GM12878 (cell line): ENCODE measurements around the gene RGCC. TPM values are rescaled to one million over a fixed set of nuclear protein-coding genes. Genes with fewer than 3 reads are reported as not detected.

Experiments used
- ATAC-seq: fragments of 200-7000 bp; cut with Tn5 transposase; 3 replicates; pipeline ENCODE4 v1.9.1; 2020; ENCODE audit warnings: mild to moderate bottlenecking, moderate library complexity
- BruUV-seq: library from RNA; stranded (reverse); fragments of 400-500 nt; replicated peaks from 2 replicates; lab custom pipeline; 2021; lab: Mats Ljungman, UMichigan
- CTCF ChIA-PET: fragments of 300-600 bp; sonication (Branson Sonifier 250); formaldehyde crosslinking; extraction: SDS; loops from one replicate; lab custom pipeline; 2021; ENCODE audit warnings: inconsistent platforms; lab: Yijun Ruan, JAX
- POLR2A ChIA-PET: fragments of 350-600 bp; formaldehyde crosslinking; extraction: SDS; loops from one replicate; lab custom pipeline; 2021; ENCODE audit warnings: inconsistent platforms; lab: Charles Lee
- RAD21 ChIA-PET: fragments of 300-600 bp; sonication (Branson Sonifier 250); formaldehyde crosslinking; loops from one replicate; lab custom pipeline; 2023; ENCODE audit warnings: antibody characterized with exemption; ENCODE audit not compliant: unreplicated experiment; lab: Charles Lee
- SMC1A ChIA-PET: fragments of 300-600 bp; sonication (Branson Sonifier 250); formaldehyde crosslinking; loops from one replicate; lab custom pipeline; 2023; ENCODE audit not compliant: unreplicated experiment, uncharacterized antibody; lab: Charles Lee
- DNase-seq: peaks from one replicate; pipeline ENCODE4 v3.0.0-alpha.2; 2011; ENCODE audit warnings: low read depth, low spot score
- FAIRE-seq: peaks from 3 replicates; lab custom pipeline; 2011; peaks lifted over from hg19 to GRCh38; lab: Jason Lieb, UNC
- H2AFZ ChIP-seq: 2 replicates; pipeline ENCODE4 v1.6.0; 2011; ENCODE audit warnings: low read depth, low read length, control low read depth; ENCODE audit not compliant: control insufficient read depth
- H3K27ac ChIP-seq: 2 replicates; pipeline ENCODE4 v1.5.1; 2011; ENCODE audit warnings: control low read depth; ENCODE audit not compliant: control insufficient read depth, insufficient read depth
- H3K27me3 ChIP-seq, 2 experiments: replicated peaks in 1 of 2; 2 replicates each; pipeline versions ENCODE4 v1.6.0 to v1.6.1; 2011; ENCODE audit warnings: low read length in 1 of 2; ENCODE audit not compliant: control insufficient read depth in 2 of 2, insufficient read depth in 2 of 2
- H3K36me3 ChIP-seq, 2 experiments: 2 replicates each; pipeline ENCODE4 v1.5.1; 2011; ENCODE audit warnings: low read length in 1 of 2; ENCODE audit not compliant: control insufficient read depth in 2 of 2, insufficient read depth in 2 of 2
- H3K4me1 ChIP-seq: 2 replicates; pipeline ENCODE4 v1.6.1; 2011; ENCODE audit warnings: mild to moderate bottlenecking, low read length, moderate library complexity, mixed read lengths; ENCODE audit not compliant: control insufficient read depth, insufficient read depth
- H3K4me2 ChIP-seq: 2 replicates; pipeline ENCODE4 v1.6.0; 2011; ENCODE audit warnings: control low read depth; ENCODE audit not compliant: control insufficient read depth, insufficient read depth
- H3K4me3 ChIP-seq: fragments of 200-600 bp; sonication (generic); 2 replicates; pipeline ENCODE4 v1.5.1; 2016
- H3K79me2 ChIP-seq: 2 replicates; pipeline ENCODE4 v1.6.0; 2011; ENCODE audit warnings: low read length; ENCODE audit not compliant: control insufficient read depth, insufficient read depth
- H3K9ac ChIP-seq: 2 replicates; pipeline ENCODE4 v1.8.0; 2011; ENCODE audit warnings: low read length, control low read depth, mixed read lengths; ENCODE audit not compliant: control insufficient read depth, insufficient read depth
- H3K9me3 ChIP-seq: replicated peaks from 3 replicates; pipeline ENCODE4 v1.5.1; 2011; ENCODE audit warnings: mild to moderate bottlenecking, low read length; ENCODE audit not compliant: control insufficient read depth, insufficient read depth
- H4K20me1 ChIP-seq: 2 replicates; pipeline ENCODE4 v1.6.0; 2011; ENCODE audit not compliant: control insufficient read depth, insufficient read depth
- BHLHE40 ChIP-seq, 2 experiments: fragments of 450-650 bp in 1 of 2; IDR thresholded peaks; 2 replicates each; pipeline ENCODE4 v1.6.1; 2011 to 2017; ENCODE audit warnings: low read depth in 2 of 2, borderline replicate concordance in 1 of 2, improper control_type of control experiment in 1 of 2, low read length in 1 of 2, mild to moderate bottlenecking in 1 of 2
- FOS ChIP-seq: IDR thresholded peaks from 3 replicates; pipeline ENCODE4 v1.6.1; 2011; ENCODE audit warnings: borderline replicate concordance; ENCODE audit not compliant: insufficient read length; ENCODE audit errors: extremely low read depth
- HSF1 ChIP-seq: fragments of 150-350 bp; IDR thresholded peaks from 2 replicates; pipeline ENCODE4 v1.6.1; 2014; ENCODE audit warnings: mild to moderate bottlenecking, low read depth, low read length
- RUNX3 ChIP-seq: IDR thresholded peaks from 2 replicates; pipeline ENCODE4 v1.6.1; 2012; ENCODE audit warnings: low read length, inconsistent platforms
- SMAD1 ChIP-seq: fragments of 450-650 bp; IDR thresholded peaks from 2 replicates; pipeline ENCODE4 v1.6.1; 2018; ENCODE audit warnings: mild to moderate bottlenecking, low read depth; ENCODE audit not compliant: partially characterized antibody
- SMAD5 ChIP-seq: IDR thresholded peaks from 2 replicates; pipeline ENCODE4 v1.6.1; 2016; ENCODE audit warnings: antibody characterized with exemption, low read depth
- WGBS: methylation state at CpG from one replicate; pipeline ENCODE4 v1.1.6; 2016; ENCODE audit warnings: low lambda C conversion rate; ENCODE audit not compliant: insufficient replicate concordance, insufficient coverage; ENCODE audit errors: missing lambda C conversion rate; 5-methylcytosine and 5-hydroxymethylcytosine counted together
- in situ Hi-C: fragments of 300-500 bp; cut with MboI; formaldehyde crosslinking; loops from 9 replicates; pipeline ENCODE4 v1.14.3; 2018; ENCODE audit warnings: mixed read lengths
- intact Hi-C: fragments of 100-400 bp; cut with micrococcal nuclease; formaldehyde crosslinking; loops from one replicate; pipeline ENCODE4 v1.14.2; 2022; ENCODE audit not compliant: unreplicated experiment
- polyA plus RNA-seq, 11 experiments: library from polyadenylated mRNA; depleted of rRNA in 4 of 11; unstranded in 6 of 11; stranded (reverse) in 5 of 11; fragments of >200 nt; fragmentation: Nextera tagmentation in 4 of 11; fragmentation: Illumina TruSeq in 1 of 11; extraction: Ambion mirVana in 4 of 11; extraction: Trizol in 1 of 11; gene quantifications; 1 replicate in 1 of 11; 2 replicates in 10 of 11; pipeline versions ENCODE4 v1.2.1 to v1.2.3, GENCODE V29; 2011 to 2016; ENCODE audit warnings: inconsistent platforms in 2 of 11, missing spikeins in 2 of 11, low read depth in 1 of 11
- total RNA-seq, 4 experiments: library from RNA; depleted of rRNA in 3 of 4; stranded (reverse); fragments of >200 nt in 3 of 4; fragmentation: Illumina TruSeq in 1 of 4; extraction: Trizol in 1 of 4; gene quantifications; 2 replicates each; pipeline versions ENCODE4 v1.2.1 to v1.2.3, GENCODE V29; 2013 to 2021

The RGCC gene
- total and polyA plus RNA-seq, 10 of the 15 experiments (the other 5 are each of a cell fraction or from before 2014, with no cell fraction given), result 0.41 to 19.4 (median 9.9) TPM

GRCh38 chr13:41443969-41444368 lies 13.4 kb upstream of the RGCC start (continued):
- no peak for TF ChIP-seq SMAD1
- TF ChIP-seq FOS, result no peak

- Histone ChIP-seq H3K36me3 (no peaks in the 10 kb centered on the region), H2AFZ (no peak overlapping the region), H3K4me2 (no peak overlapping the region), H3K27ac (no peak overlapping the region), H3K4me3 (no peak overlapping the region), H3K79me2 (no peaks in the 10 kb centered on the region), H3K9me3 (no peaks in the 10 kb centered on the region), H3K9ac (no peak overlapping the region), H3K27me3 (peaks cover 0 to 5% of the 10 kb centered on the region in 2 experiments; a peak in 2 of 4 replicates), H4K20me1 (no peaks in the 10 kb centered on the region), H3K4me1 (no peaks in the 10 kb centered on the region)
- DNase-seq (no peak), ATAC-seq (no peak), FAIRE-seq (no peak)
- WGBS, result 63% methylated on average over 3 of the region's 3 CpGs
- peak; percentile 28; the same call in 1 of the 2 replicates for TF ChIP-seq RUNX3
- no peak for TF ChIP-seq BHLHE40 (IDR thresholded peaks at IDR 0.05; ENCODE audit: borderline replicate concordance in 1 of 2, low read depth in 2 of 2, low read length in 1 of 2)
- no peak for TF ChIP-seq SMAD5
- no peak for TF ChIP-seq HSF1
- SMC1A ChIA-PET, result no interaction called here
- RAD21 ChIA-PET, result no interaction called here
- intact Hi-C loops, result no loop called here
- BruUV-seq, result no TSS peak
- POLR2A ChIA-PET, result no interaction called here
- CTCF ChIA-PET, result no interaction called here
- in situ Hi-C loops, result no loop called here
Observed at GRCh38 chr13:41452462-41452861, 4.9 kb upstream of the RGCC start.
